Measurements from ENCODE around the gene MANSC1. TPM values are rescaled to one million over a fixed set of nuclear protein-coding genes. Genes with fewer than 3 reads are reported as not detected.

The MANSC1 gene
- total RNA-seq, 5 donors from 2014 or later (not counting 1 experiment from before 2014, with no cell fraction given): 0.16 to 1.6 (median 0.96) TPM

- Histone ChIP-seq H3K4me1 (ENCODE audit: control insufficient read depth in 1 of 2, extremely low read depth in 1 of 2, insufficient read depth in 2 of 2, low read length in 2 of 2) (peaks cover 12 to 50% of the 10 kb centered on the region in 2 experiments), H3K9me3 (no peaks in the 10 kb centered on the region), H3K4me3 (ENCODE audit: control insufficient read depth in 1 of 2, extremely low read depth in 1 of 2, low read length in 1 of 2) (no peak overlapping the region), H3K27ac (ENCODE audit: low read length) (peak overlapping the region; percentile 95), H3K27me3 (replicated peaks in 1 of 2; ENCODE audit: control insufficient read depth in 2 of 2, extremely low read depth in 1 of 2, insufficient read depth in 2 of 2, low read length in 1 of 2) (no peaks in the 10 kb centered on the region), H3K36me3 (ENCODE audit: control insufficient read depth in 2 of 2, extremely low read depth in 1 of 2, insufficient read depth in 1 of 2, low read length in 1 of 2) (peaks cover 0 to 4% of the 10 kb centered on the region in 2 donors)
- DNase-seq: peak in 30 of 35 experiments; percentile 12 to 86 (median 50)
- ChIA-PET CTCF (interaction anchor here (0.9 to 2.0 kb wide), 14 partner anchors 13 to 357 kb away, joined by 3 to 11 read pairs (median 5); partner anchors contain the start of genes BORCS5 (in 1 of the 2) and DUSP16 (in 1 of the 2)), POLR2A (interaction anchor here (0.5 to 2.0 kb wide), 19 partner anchors 22 to 823 kb away, joined by 3 to 16 read pairs (median 4); partner anchors contain the start of gene DUSP16 (in 1 of the 2))
- Mint-ChIP-seq H3K9me3 (peaks cover 0 to 12% (median 0%) of the 10 kb centered on the region in 3 donors), H3K27ac (peak overlapping the region; percentile 96 to 97), H3K27me3 (no peaks in the 10 kb centered on the region), H3K4me3 (peak overlapping the region; percentile 1 to 18 (median 1)), H3K36me3 (peaks cover 47% of the 10 kb centered on the region), H3K4me1 (peaks cover 42 to 75% (median 73%) of the 10 kb centered on the region in 3 donors)
- ATAC-seq (replicated peaks in 1 of 4): peak; percentile 71 to 82 (median 76)
- WGBS (ENCODE audit: insufficient coverage): no CpG with 5 or more reads among the region's 4 CpGs
Observed at GRCh38 chr12:12379831-12380730, 30.0 kb upstream of the MANSC1 start.

GRCh38 chr12:12378616-12379015, 28.6 kb upstream of the MANSC1 start:
- POLR2A ChIA-PET: interaction anchor here (0.6 to 2.2 kb wide), 8 partner anchors 20 to 185 kb away, joined by 3 to 16 read pairs (median 4); partner anchors contain the start of gene DUSP16 (in 1 of the 2)
- Histone ChIP-seq H3K9me3 (no peaks in the 10 kb centered on the region), H3K27me3 (replicated peaks in 1 of 2; ENCODE audit: control insufficient read depth in 2 of 2, extremely low read depth in 1 of 2, insufficient read depth in 2 of 2, low read length in 1 of 2) (no peaks in the 10 kb centered on the region), H3K4me3 (ENCODE audit: control insufficient read depth in 1 of 2, extremely low read depth in 1 of 2, low read length in 1 of 2) (no peak overlapping the region), H3K4me1 (ENCODE audit: control insufficient read depth in 1 of 2, extremely low read depth in 1 of 2, insufficient read depth in 2 of 2, low read length in 2 of 2) (peaks cover 8 to 38% of the 10 kb centered on the region in 2 experiments), H3K27ac (ENCODE audit: low read length) (no peak overlapping the region), H3K36me3 (ENCODE audit: control insufficient read depth in 2 of 2, extremely low read depth in 1 of 2, insufficient read depth in 1 of 2, low read length in 1 of 2) (peaks cover 0 to 4% of the 10 kb centered on the region in 2 donors)
- no peaks in the 10 kb centered on the region for H3K27me3 Mint-ChIP-seq
- DNase-seq (no peak), ATAC-seq (replicated peaks in 1 of 4) (no peak)
- H3K36me3 Mint-ChIP-seq: peaks cover 34% of the 10 kb centered on the region
- no peak overlapping the region for H3K4me3 Mint-ChIP-seq
- H3K27ac Mint-ChIP-seq: peak overlapping the region; percentile 86 to 96
- WGBS (ENCODE audit: insufficient coverage): no CpG with 5 or more reads among the region's 2 CpGs
- H3K4me1 Mint-ChIP-seq: peaks cover 32 to 62% (median 60%) of the 10 kb centered on the region in 3 donors
- CTCF ChIA-PET: interaction anchor here (0.6 to 2.4 kb wide), 11 partner anchors 63 to 358 kb away, joined by 3 to 23 read pairs (median 5); partner anchors contain the start of gene DUSP16 (in 1 of the 2)
- peaks cover 0 to 12% (median 0%) of the 10 kb centered on the region in 3 donors for H3K9me3 Mint-ChIP-seq

GRCh38 chr12:12376646-12377448, 26.8 kb upstream of the MANSC1 start:
- Histone ChIP-seq H3K27ac (ENCODE audit: low read length) (no peak overlapping the region), H3K36me3 (ENCODE audit: control insufficient read depth in 2 of 2, extremely low read depth in 1 of 2, insufficient read depth in 1 of 2, low read length in 1 of 2) (peaks cover 0 to 14% of the 10 kb centered on the region in 2 donors), H3K9me3 (no peaks in the 10 kb centered on the region), H3K27me3 (replicated peaks in 1 of 2; ENCODE audit: control insufficient read depth in 2 of 2, extremely low read depth in 1 of 2, insufficient read depth in 2 of 2, low read length in 1 of 2) (no peaks in the 10 kb centered on the region), H3K4me1 (ENCODE audit: control insufficient read depth in 1 of 2, extremely low read depth in 1 of 2, insufficient read depth in 2 of 2, low read length in 2 of 2) (peaks cover 8 to 34% of the 10 kb centered on the region in 2 experiments), H3K4me3 (ENCODE audit: control insufficient read depth in 1 of 2, extremely low read depth in 1 of 2, low read length in 1 of 2) (no peak overlapping the region)
- H3K27ac Mint-ChIP-seq: peak overlapping the region; percentile 61 to 74
- H3K4me1 Mint-ChIP-seq: peaks cover 38 to 52% (median 49%) of the 10 kb centered on the region in 3 donors
- POLR2A ChIA-PET: interaction anchor here (0.6 to 2.2 kb wide), 10 partner anchors 19 to 360 kb away, joined by 3 to 8 read pairs (median 4); no protein-coding TSS in a partner anchor
- H3K27me3 Mint-ChIP-seq: no peaks in the 10 kb centered on the region
- H3K36me3 Mint-ChIP-seq: peaks cover 35% of the 10 kb centered on the region
- peak; percentile 48 to 84 (median 72) for ATAC-seq (replicated peaks in 1 of 4)
- H3K9me3 Mint-ChIP-seq: peaks cover 0 to 8% (median 0%) of the 10 kb centered on the region in 3 donors
- WGBS (ENCODE audit: insufficient coverage): 96% methylated on average over 4 of the region's 12 CpGs
- CTCF ChIA-PET: interaction anchor here (0.6 to 3.4 kb wide), 36 partner anchors 9 to 366 kb away, joined by 3 to 37 read pairs (median 4); partner anchors contain the start of genes DUSP16 (in 2 of the 2) and BORCS5 (in 1 of the 2)
- peak in 16 of 35 experiments; percentile 14 to 82 (median 26) for DNase-seq
- no peak overlapping the region for H3K4me3 Mint-ChIP-seq

- Mint-ChIP-seq H3K9me3 (no peaks in the 10 kb centered on the region), H3K4me1 (peaks cover 29 to 33% (median 33%) of the 10 kb centered on the region in 3 donors), H3K27ac (peak overlapping the region in 1 of 2 donors; percentile 54), H3K4me3 (no peak overlapping the region), H3K27me3 (no peaks in the 10 kb centered on the region), H3K36me3 (peaks cover 25% of the 10 kb centered on the region)
- ChIA-PET CTCF (interaction anchor here (0.6 to 1.0 kb wide), 4 partner anchors 16 to 282 kb away, joined by 3 to 7 read pairs (median 3); partner anchors contain the start of gene BORCS5 (in 1 of the 2)), POLR2A (interaction anchor here in 1 of 2 donors (0.6 to 1.1 kb wide), 2 partner anchors 108 to 343 kb away, joined by 3 to 8 read pairs; no protein-coding TSS in a partner anchor)
- Histone ChIP-seq H3K9me3 (no peaks in the 10 kb centered on the region), H3K36me3 (ENCODE audit: control insufficient read depth in 2 of 2, extremely low read depth in 1 of 2, insufficient read depth in 1 of 2, low read length in 1 of 2) (peaks cover 0 to 21% of the 10 kb centered on the region in 2 donors), H3K27me3 (replicated peaks in 1 of 2; ENCODE audit: control insufficient read depth in 2 of 2, extremely low read depth in 1 of 2, insufficient read depth in 2 of 2, low read length in 1 of 2) (no peaks in the 10 kb centered on the region), H3K4me3 (ENCODE audit: control insufficient read depth in 1 of 2, extremely low read depth in 1 of 2, low read length in 1 of 2) (no peak overlapping the region), H3K4me1 (ENCODE audit: control insufficient read depth in 1 of 2, extremely low read depth in 1 of 2, insufficient read depth in 2 of 2, low read length in 2 of 2) (peaks cover 0 to 10% of the 10 kb centered on the region in 2 experiments), H3K27ac (ENCODE audit: low read length) (no peak overlapping the region)
- DNase-seq (no peak), ATAC-seq (replicated peaks in 1 of 4) (no peak)
- WGBS (ENCODE audit: insufficient coverage): 90% methylated on average over 1 of the region's 4 CpGs
Observed at GRCh38 chr12:12372946-12373722, 23.1 kb upstream of the MANSC1 start.

GRCh38 chr12:12367482-12367998, 17.5 kb upstream of the MANSC1 start:
- H3K9me3 Mint-ChIP-seq: no peaks in the 10 kb centered on the region
- no peak for DNase-seq

More at GRCh38 chr12:12367482-12367998, 17.5 kb upstream of the MANSC1 start:
- Mint-ChIP-seq H3K36me3 (peaks cover 26% of the 10 kb centered on the region), H3K27ac (peak overlapping the region; percentile 25 to 28), H3K4me1 (peaks cover 43 to 51% (median 51%) of the 10 kb centered on the region in 3 donors), H3K4me3 (no peak overlapping the region), H3K27me3 (no peaks in the 10 kb centered on the region)
- WGBS (ENCODE audit: insufficient coverage): 94% methylated on average over 4 of the region's 4 CpGs
- H3K27ac ChIP-seq (ENCODE audit: low read length): no peak overlapping the region
- H3K4me3 ChIP-seq (ENCODE audit: control insufficient read depth in 1 of 2, extremely low read depth in 1 of 2, low read length in 1 of 2): no peak overlapping the region
- no peak for ATAC-seq (replicated peaks in 1 of 4)
- ChIA-PET CTCF (interaction anchor here (0.6 to 1.9 kb wide), 5 partner anchors 9 to 416 kb away, joined by 3 to 5 read pairs (median 4); no protein-coding TSS in a partner anchor), POLR2A (interaction anchor here (0.5 to 1.9 kb wide), 2 partner anchors 10 to 70 kb away, joined by 6 to 17 read pairs; partner anchors contain the start of gene BORCS5 (in 1 of the 2))
- no peaks in the 10 kb centered on the region for H3K27me3 ChIP-seq (replicated peaks in 1 of 2; ENCODE audit: control insufficient read depth in 2 of 2, extremely low read depth in 1 of 2, insufficient read depth in 2 of 2, low read length in 1 of 2)
- no peaks in the 10 kb centered on the region for H3K9me3 ChIP-seq
- H3K36me3 ChIP-seq (ENCODE audit: control insufficient read depth in 2 of 2, extremely low read depth in 1 of 2, insufficient read depth in 1 of 2, low read length in 1 of 2): peaks cover 5 to 29% of the 10 kb centered on the region in 2 donors
- peaks cover 0 to 10% of the 10 kb centered on the region in 2 experiments for H3K4me1 ChIP-seq (ENCODE audit: control insufficient read depth in 1 of 2, extremely low read depth in 1 of 2, insufficient read depth in 2 of 2, low read length in 2 of 2)

All from T-cell (primary cell).